Measurements from ENCODE around the gene FAM174C.

Gene FAM174C

DNA sequence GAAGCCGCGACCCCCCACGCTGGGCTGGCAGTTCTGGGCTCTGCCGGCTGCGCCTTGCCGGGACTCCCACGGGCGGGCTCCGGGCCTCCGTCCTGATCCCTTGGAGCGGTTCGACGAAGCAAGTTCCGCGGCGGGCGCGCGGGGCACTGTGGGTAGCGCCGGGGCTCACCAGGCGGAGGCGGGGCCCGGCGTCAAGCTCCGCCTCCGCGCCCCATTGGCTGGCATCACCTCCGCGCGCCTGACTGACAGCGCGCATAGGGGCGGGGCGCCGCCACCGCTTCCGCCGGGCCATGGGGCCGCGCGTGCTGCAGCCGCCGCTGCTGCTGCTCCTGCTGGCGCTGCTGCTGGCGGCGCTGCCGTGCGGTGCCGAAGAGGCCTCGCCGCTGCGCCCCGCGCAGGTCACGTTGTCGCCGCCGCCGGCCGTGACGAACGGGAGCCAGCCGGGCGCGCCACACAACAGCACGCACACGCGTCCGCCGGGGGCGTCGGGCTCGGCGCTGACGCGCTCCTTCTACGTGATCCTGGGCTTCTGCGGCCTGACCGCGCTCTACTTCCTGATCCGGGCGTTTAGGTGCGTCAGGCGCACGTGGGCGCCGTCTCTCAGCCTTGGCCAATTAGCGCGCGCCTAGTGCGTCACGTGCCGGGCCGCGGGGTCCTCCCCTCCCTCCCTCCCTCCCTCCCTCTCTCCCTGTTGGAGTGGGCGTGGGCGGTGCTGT is at the start of gene FAM174C:
Gene FAM174C (plus strand): TSS at position 271 of the 716 bp plus-strand sequence. CDS start 20 bp downstream, at position 291.
- H3K4me3 ChIP-seq (ENCODE audit: low read length), result peak within 1 kb of the TSS; percentile 69; the same call in 1 of the 2 replicates
- no peak for TF ChIP-seq ZNF274 (IDR thresholded peaks at IDR 0.05; ENCODE audit: low read depth, low read length)

DNA sequence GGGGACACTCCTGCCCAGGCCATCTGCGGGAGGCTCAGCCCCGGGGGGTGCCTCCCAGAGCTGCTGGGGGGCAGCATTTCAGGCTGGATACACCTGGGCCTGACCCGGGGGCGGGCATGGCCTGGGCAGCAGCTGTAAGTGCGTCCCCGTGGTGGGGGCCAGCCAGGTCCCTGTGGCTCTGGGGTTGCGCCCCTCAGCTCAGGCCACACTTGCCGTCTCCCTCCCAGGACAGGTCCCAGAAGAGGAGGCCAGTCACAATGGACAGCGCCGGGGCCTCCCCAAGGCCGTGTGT is 49.2 kb upstream of the FAM174C start:
- TF ChIP-seq ZNF274 (IDR thresholded peaks at IDR 0.05; ENCODE audit: low read depth, low read length), result no peak
- H3K4me3 ChIP-seq (ENCODE audit: low read length), result no peak overlapping the region

DNA sequence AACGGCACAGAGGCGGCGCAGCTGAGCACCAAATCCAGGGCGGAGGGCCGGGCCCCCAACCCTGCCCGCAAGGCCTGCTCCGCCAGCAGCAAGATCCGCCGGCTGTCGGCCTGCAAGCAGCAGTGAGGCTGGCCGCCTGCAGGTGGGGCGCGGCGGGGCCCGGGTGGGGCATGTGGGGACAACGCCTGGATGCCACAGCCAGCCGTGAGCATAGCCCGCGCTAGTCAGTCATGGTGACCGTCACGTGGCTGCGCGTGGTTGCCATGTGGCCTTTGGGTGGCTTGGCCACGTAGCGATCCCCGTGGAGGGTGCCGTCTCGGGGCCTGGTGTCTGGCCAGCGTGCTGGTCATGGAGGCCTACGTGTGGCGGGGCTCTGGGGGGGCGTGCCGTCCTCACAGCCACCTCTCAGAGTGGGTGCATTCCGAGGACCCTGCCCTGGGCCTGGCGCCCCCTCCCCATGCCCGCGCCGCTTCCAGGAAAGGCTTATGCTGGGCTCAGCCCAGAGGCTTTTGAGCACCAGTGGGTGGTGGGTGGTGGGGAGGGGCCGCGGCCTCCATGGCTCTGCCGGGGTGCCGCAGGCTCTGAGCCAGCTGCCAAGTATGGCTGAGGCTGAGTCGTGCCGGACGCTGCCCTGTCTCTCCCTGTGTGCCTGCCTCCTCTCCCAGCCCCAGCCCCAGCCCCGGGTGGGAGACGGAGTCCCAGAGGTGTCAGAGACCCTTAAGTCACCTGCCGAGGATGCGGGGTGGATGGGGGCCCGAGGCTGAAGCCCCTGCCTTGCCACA is 48.6 kb upstream of the FAM174C start:
- no peak overlapping the region for H3K4me3 ChIP-seq (ENCODE audit: low read length)
- no peak for TF ChIP-seq ZNF274 (IDR thresholded peaks at IDR 0.05; ENCODE audit: low read depth, low read length)

DNA sequence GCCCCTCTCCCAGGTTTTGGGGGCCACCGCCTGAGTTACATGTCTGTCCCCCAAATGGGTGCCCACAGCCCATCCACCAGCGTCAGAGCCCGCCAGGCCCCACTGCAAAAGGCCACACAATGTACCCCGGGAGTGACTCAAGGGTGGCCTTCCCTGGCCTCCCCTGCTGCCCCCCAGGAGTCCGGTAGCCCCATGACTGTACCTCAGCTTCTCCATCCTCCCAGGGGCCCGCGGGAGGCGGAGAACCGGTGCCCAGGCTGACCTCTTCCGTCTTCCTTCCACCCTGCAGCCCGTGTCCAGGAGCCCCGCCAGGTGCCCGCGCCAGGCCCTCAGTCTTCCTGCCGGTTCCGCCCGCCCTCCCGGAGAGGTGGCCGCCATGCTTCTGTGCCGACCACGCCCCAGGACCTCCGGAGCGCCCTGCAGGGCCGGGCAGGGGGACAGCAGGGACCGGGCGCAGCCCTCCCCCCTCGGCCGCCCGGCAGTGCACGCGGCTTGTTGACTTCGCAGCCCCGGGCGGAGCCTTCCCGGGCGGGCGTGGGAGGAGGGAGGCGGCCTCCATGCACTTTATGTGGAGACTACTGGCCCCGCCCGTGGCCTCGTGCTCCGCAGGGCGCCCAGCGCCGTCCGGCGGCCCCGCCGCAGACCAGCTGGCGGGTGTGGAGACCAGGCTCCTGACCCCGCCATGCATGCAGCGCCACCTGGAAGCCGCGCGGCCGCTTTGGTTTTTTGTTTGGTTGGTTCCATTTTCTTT is 47.9 kb upstream of the FAM174C start:
- TF ChIP-seq ZNF274 (IDR thresholded peaks at IDR 0.05; ENCODE audit: low read depth, low read length), result no peak

DNA sequence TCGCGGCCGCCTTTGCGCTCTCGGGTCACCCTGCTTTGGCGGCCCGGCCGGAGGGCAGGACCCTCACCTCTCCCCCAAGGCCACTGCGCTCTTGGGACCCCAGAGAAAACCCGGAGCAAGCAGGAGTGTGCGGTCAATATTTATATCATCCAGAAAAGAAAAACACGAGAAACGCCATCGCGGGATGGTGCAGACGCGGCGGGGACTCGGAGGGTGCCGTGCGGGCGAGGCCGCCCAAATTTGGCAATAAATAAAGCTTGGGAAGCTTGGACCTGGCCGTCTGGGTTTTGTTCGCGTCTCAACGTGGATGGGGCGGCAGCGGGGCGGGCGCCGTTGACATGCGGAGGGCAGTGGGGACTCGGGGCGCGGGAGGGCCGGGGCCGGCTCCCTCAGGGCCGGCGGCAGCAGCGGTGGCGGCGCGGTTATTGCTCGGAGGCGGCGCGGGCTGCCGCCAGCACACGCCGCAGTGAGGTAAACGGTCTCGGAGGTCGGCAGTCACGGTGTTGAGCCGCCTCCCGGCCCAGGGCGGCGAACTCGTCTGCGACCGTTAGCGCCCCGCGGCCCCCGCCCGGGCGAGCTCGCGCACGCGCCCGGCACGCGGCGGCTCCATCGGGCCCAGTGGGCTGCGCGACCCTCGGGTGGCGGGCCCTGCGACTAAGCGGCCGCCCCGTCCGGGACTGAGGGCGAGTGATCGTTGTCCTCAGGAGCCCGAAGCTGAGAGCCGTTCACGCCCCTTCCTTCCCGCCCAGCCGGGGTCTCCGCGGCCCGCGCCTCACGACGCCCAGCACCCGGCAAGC is 47.0 kb upstream of the FAM174C start:
- no peak overlapping the region for H3K4me3 ChIP-seq (ENCODE audit: low read length)
- no peak for TF ChIP-seq ZNF274 (IDR thresholded peaks at IDR 0.05; ENCODE audit: low read depth, low read length)

More for the DNA sequence above, 47.9 kb upstream of the FAM174C start:
- no peak overlapping the region for H3K4me3 ChIP-seq (ENCODE audit: low read length)

DNA sequence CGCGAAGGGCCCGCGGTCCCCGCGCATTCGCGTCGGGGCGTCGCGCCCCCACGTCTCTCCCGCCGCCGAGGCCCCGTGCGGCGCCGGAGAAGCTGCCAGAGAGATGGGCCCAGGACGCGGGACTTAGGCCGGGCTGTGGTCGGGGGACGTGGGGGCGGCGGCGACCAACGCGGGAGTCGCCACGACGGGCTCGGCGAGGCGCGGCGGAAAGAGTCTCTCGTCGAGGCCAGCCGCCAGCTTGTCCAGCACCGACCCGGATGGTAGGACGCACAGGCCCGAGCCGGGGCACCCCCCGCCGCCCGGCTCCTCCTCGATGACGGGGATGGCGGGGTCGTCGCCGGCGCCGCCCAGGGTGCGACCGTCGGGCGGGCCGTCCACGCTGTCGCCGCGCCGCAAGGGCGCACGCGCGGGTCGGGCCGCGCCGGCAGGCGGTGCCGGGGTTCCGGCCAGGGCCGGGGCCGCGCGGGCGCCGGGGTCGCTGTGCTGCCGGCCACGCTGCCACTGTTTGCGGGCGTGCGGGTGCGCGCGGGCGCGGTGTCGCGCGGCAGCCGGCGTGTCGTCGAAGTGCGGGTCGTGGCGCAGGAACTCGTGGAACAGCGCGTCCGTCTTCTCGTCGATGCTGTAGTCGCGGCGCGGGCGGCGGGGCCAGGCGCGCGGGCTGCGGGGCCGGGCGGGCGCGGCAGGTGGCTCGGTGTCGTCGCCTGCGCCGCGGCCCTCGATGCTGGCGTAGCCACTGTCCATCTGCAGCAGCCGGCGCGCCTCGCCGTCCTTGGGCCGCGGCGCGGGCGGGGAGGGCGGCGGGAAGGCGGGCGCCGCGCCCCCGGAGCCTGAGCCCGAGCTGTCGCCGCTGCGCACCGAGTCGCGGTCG is 46.0 kb upstream of the FAM174C start:
- H3K4me3 ChIP-seq (ENCODE audit: low read length), result no peak overlapping the region
- no peak for TF ChIP-seq ZNF274 (IDR thresholded peaks at IDR 0.05; ENCODE audit: low read depth, low read length)

DNA sequence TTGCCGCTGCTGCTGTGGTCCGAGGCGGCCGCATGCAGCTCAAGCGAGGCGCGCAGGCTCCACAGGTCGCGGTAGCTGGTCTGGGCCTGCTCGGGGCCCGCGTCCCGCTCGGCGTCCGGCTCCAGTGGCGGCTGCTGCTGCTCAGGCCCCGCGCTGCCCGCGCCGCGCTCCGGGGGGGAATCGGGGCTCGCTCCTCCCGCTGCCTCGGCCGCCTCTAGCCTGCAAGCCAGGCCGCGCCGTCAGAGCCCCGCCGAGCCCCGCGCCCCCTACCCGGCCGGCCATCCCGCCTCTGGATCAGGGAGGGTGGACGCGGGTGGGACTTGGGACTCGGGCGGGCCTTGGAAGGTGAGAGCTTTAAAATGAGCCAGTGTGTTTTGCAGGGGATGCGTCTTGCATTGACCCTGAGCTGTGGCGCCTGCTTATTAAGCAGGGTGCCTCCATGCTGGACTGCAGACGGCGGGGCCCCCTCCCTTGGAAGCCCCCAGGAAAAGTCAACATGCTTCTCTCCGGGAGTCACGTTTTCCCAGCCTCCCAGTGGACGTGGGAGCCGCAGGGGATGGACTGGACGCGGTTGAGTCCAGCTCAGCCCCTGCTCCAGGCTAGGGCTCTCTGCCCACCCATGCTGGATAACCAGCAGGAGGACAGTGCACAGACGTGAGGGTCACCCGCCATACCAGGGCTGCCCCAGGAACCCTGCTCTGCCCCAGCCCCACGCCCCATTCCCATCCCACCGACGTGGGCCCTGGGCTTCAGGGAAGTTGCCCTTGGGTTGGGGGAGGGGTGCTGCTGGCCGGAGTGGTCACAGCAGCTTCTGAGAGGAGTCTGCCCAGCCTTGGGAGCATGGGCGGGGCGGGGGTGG is 45.2 kb upstream of the FAM174C start:
- TF ChIP-seq ZNF274 (IDR thresholded peaks at IDR 0.05; ENCODE audit: low read depth, low read length), result no peak
- H3K4me3 ChIP-seq (ENCODE audit: low read length), result no peak overlapping the region

DNA sequence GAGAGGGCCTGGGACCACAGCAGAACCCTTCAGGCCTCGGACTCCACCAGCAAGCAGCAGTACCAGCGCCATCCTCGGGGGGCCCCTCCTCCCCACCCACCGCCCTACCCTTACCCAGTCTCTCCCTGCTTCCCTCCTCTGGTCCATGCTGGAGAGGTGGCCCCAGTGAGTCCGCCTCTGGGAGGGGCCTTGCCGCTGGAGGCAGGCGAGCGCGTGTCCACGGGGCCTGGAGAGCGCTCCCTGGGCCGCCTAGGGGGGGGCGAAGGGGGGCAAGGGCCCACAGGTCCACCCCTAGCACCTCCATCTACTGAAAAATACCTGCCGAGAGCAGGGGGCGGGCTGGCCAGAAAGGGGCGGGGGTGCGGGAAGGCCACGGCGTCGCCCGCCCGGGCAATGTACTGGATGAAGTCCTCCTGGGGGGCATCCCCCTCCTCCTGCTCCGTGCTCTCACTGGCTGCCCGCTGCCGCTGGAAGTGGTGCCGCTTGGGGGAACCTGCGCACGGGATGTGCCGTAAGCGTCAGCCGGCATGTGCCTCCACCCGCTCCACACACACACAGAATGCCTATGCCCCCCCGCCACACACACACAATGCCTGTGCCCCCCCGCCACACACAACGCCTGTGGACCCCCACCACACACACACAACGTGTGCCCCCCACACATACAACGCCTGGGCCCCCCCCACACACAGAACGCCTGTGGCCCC is 44.4 kb upstream of the FAM174C start:
- no peak overlapping the region for H3K4me3 ChIP-seq (ENCODE audit: low read length)
- TF ChIP-seq ZNF274 (IDR thresholded peaks at IDR 0.05; ENCODE audit: low read depth, low read length), result no peak

DNA sequence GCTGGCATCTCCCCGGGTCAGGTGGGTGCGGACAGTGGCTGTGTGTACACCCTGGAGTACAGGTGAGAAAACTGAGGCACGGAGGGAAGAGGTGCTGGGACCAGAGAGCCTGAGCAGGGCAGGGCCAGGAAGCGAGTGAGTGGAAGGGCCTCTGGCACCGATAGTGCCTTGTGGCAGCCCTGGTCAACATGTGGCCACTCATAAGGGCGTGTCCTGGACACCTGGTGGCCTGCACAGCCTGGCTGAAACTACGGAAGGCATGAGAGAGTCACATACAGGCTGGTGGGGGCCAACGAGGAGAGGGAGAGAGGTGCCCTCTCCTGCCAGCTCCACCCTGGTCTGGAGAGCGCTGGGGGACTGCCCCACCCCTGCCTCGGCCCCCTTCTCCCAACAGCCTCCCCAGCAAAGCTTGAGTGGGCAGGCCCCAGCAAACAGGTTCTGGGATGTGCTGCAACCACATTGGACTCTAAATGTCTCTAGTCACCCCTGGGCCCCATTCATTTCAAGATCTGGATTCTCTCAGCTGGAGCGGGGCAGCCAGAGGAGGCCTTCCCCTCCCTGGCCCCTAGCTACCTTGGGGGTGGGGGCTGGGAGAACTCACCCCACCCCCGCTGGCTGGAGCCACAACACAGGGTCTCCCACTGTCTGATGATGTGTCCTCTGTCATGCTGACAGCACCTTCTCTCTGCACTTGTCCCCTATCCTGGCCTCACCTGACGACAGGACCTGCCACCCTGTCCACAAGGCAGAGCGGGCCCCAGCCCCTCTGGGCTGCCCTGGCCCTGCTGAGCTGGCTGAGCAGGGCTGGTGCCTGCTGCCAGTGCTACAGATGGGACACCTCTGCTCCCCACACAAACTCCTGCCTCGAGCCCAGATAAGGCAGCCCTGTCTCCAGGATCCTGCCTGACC is 43.3 kb upstream of the FAM174C start:
- no peak overlapping the region for H3K4me3 ChIP-seq (ENCODE audit: low read length)
- TF ChIP-seq ZNF274 (IDR thresholded peaks at IDR 0.05; ENCODE audit: low read depth, low read length), result no peak

DNA sequence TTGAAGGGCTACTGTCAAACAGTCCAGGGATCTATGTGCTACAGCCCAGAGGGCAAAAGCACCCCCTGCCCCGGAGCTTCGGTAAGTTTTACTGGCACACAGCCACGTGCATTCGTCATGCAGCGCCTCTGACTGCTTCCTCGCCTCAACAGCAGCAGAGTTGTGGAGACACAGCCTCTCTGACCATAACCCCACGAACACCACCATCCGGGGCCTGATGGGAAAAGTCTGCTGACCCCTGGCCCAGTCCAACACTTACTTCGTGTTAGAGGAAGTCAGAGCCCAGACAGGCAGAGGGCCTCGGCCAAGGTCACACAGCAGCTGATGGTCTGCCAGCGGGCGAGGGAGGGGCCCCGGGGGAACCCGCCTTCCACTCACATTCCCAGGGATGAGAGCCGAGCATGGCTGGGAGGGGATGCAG is 42.7 kb upstream of the FAM174C start:
- no peak for TF ChIP-seq ZNF274 (IDR thresholded peaks at IDR 0.05; ENCODE audit: low read depth, low read length)
- no peak overlapping the region for H3K4me3 ChIP-seq (ENCODE audit: low read length)

Measured in GM08714 (cell line).